SK-N-MC (cell line): Measurements from ENCODE around the gene OGFOD3.

Experiments used
- EZH2 ChIP-seq: fragments of 200-600 bp; sonication (generic); IDR thresholded peaks from one replicate; pipeline ENCODE4 v1.6.1; 2017; ENCODE audit warnings: antibody characterized with exemption
- FOXP2 ChIP-seq: optimal IDR thresholded peaks from 2 replicates; pipeline ENCODE3; 2011; ENCODE audit warnings: mild to moderate bottlenecking, moderate library complexity; ENCODE audit not compliant: insufficient read depth; ENCODE audit errors: extremely low read length, control extremely low read depth
- POLR2AphosphoS5 ChIP-seq: IDR thresholded peaks from 2 replicates; pipeline ENCODE4 v1.6.1; 2012; ENCODE audit warnings: mild to moderate bottlenecking, low read depth, low read length, borderline replicate concordance

DNA sequence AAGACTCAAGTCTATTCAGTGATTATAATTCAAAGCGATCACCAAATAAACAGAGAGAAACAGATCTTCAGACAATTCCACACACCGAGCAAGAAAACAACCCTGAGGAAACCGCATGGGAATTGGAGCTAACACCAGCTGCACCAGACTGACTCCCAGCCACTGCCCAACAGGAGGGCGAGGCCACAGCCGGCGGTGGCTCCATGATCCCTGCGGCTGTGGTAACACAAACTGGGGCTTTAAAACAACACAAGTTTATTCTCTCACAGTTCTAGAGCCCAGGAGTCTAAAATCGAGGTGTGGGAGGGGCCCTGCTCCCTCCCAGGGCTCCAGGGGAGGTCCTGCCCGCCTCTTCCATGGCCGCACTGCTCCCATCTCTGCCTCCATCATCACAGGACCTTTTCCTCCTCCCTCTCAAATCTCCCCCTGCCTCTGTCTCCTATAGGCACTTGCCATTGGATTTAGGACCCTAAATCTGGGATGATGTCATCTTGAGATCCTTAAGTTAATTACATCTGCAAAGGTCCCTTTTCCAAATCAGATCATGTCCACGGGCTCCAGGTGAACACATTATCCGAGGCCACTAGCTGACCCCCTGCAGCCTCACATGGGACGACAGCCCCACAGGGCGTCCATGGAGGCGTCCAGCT is 10.0 kb downstream of the OGFOD3 start:
- TF ChIP-seq EZH2 (no peak), POLR2AphosphoS5 (no peak), FOXP2 (no peak)
